Measurements from ENCODE around the gene GRHL1. TPM values are rescaled to one million over a fixed set of nuclear protein-coding genes. Genes with fewer than 3 reads are reported as not detected.

Gene GRHL1
- total RNA-seq, 1 experiment from 2014 or later, result 2.5 TPM

- Histone ChIP-seq H3K4me1 (ENCODE audit: insufficient read depth, low read length) (no peaks in the 10 kb centered on the region), H4K20me1 (ENCODE audit: control insufficient read depth, insufficient read depth, insufficient read length) (no peaks in the 10 kb centered on the region), H3K23me2 (ENCODE audit: insufficient read length, low read depth, low read length, poor library complexity, severe bottlenecking) (no peaks in the 10 kb centered on the region), H3K4me2 (ENCODE audit: insufficient read depth, insufficient read length, low read length) (no peak overlapping the region), H2BK15ac (ENCODE audit: low read depth, low read length) (no peak overlapping the region), H3K14ac (ENCODE audit: insufficient read depth, low read length) (no peak overlapping the region), H3K4ac (ENCODE audit: low read depth, low read length) (no peak overlapping the region), H4K91ac (ENCODE audit: insufficient read length, low read depth, low read length) (no peak overlapping the region), H2BK12ac (ENCODE audit: insufficient read length, low read depth, low read length) (no peak overlapping the region), H3K18ac (ENCODE audit: insufficient read length, low read depth, low read length) (no peak overlapping the region), H2AFZ (ENCODE audit: low read length) (no peak overlapping the region), H3K27ac (ENCODE audit: insufficient read length, low read depth, low read length) (no peak overlapping the region), H3K79me1 (ENCODE audit: insufficient read depth, low read depth, low read length, poor library complexity, severe bottlenecking) (no peaks in the 10 kb centered on the region), H2BK5ac (ENCODE audit: insufficient read length, low read length) (no peak overlapping the region), H4K8ac (replicated peaks; ENCODE audit: insufficient read length, low read depth, low read length) (no peak overlapping the region), H3K56ac (ENCODE audit: insufficient read length, low read depth, low read length) (no peak overlapping the region), H3K79me2 (ENCODE audit: insufficient read depth, low read length) (no peaks in the 10 kb centered on the region), H3K9ac (ENCODE audit: extremely low read depth, insufficient read length, low read length) (no peak overlapping the region), H3K27me3 (ENCODE audit: insufficient read depth, low read length) (no peaks in the 10 kb centered on the region), H2AK5ac (ENCODE audit: insufficient read length, low read length) (no peak overlapping the region), H4K5ac (ENCODE audit: insufficient read length, low read depth, low read length) (no peak overlapping the region), H3T11ph (ENCODE audit: low read length) (no peak overlapping the region), H2BK120ac (ENCODE audit: low read depth, low read length, poor library complexity, severe bottlenecking) (no peak overlapping the region), H3K23ac (ENCODE audit: insufficient read length, low read depth, low read length) (no peak overlapping the region), H3K9me3 (ENCODE audit: control insufficient read depth, low read depth, low read length) (no peaks in the 10 kb centered on the region), H2BK20ac (ENCODE audit: low read depth, low read length, poor library complexity, severe bottlenecking) (no peak overlapping the region)
- H3K4me3 Mint-ChIP-seq, result no peak overlapping the region
- DNase-seq, result no peak
- WGBS (ENCODE audit: extremely low coverage, insufficient read length, low lambda C conversion rate), result no CpG with 5 or more reads among the region's 6 CpGs
- H3K4me1 Mint-ChIP-seq, result peaks cover 6% of the 10 kb centered on the region in 2 experiments; a peak in 3 of 4 replicates
- H3K9me3 Mint-ChIP-seq, result no peaks in the 10 kb centered on the region
- peaks cover 3% of the 10 kb centered on the region; the same call in 1 of the 2 replicates for H3K27me3 Mint-ChIP-seq (ENCODE audit: low read depth)
- no peak overlapping the region for H3K27ac Mint-ChIP-seq
- peaks cover 0 to 5% (median 0%) of the 10 kb centered on the region in 3 experiments; a peak in 1 of 7 replicates for H3K36me3 Mint-ChIP-seq (ENCODE audit: insufficient read depth in 1 of 3, low read depth in 3 of 3)
- TF ChIP-seq CTCF (conservative IDR thresholded peaks at IDR 0.05), result no peak
These were observed 42.1 kb downstream of the GRHL1 start for GRCh38 chr2:9993488-9994165.
